Measurements from ENCODE around the gene GRIP2. TPM values are rescaled to one million over a fixed set of nuclear protein-coding genes. Genes with fewer than 3 reads are reported as not detected.

GRIP2 gene
- total RNA-seq, 1 donor from 2014 or later: not detected

- DNase-seq (ENCODE audit: low read depth in 2 of 2): no peak
Measured at GRCh38 chr3:14539384-14539741, 779 bp downstream of the GRIP2 start.

DNA sequence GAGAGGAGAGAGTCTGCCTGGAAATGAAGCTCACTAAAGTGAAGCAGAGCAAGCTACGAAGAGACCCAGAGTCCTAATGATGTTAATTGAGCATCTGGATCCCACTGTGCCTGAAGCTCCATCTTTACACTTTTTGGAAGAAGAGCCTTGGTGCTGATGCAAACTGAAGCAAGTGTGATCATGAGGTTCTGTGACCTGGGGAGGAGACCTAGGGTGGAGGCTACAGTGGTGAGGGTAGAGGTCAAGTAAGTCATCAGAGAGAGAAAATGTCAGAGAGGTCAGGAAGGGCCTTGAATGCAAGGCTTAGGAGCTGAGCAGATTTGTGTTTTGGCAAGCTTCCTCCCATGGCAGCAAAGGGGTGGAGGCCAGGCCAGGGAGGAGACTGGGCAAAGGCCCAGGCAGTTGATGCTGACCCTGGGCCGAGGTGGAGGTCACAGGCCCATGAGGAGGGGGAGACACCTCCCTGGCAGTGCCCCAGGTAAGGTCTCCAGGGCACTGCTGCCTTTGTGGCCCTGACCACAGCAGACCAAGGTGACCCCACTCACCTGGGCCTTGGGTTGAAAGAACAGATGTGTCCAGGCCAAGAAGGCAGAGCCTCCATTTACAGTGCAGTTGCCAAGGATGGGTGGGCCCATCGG is 1.6 kb downstream of the GRIP2 start:
- DNase-seq (ENCODE audit: low read depth in 2 of 2): no peak

DNA sequence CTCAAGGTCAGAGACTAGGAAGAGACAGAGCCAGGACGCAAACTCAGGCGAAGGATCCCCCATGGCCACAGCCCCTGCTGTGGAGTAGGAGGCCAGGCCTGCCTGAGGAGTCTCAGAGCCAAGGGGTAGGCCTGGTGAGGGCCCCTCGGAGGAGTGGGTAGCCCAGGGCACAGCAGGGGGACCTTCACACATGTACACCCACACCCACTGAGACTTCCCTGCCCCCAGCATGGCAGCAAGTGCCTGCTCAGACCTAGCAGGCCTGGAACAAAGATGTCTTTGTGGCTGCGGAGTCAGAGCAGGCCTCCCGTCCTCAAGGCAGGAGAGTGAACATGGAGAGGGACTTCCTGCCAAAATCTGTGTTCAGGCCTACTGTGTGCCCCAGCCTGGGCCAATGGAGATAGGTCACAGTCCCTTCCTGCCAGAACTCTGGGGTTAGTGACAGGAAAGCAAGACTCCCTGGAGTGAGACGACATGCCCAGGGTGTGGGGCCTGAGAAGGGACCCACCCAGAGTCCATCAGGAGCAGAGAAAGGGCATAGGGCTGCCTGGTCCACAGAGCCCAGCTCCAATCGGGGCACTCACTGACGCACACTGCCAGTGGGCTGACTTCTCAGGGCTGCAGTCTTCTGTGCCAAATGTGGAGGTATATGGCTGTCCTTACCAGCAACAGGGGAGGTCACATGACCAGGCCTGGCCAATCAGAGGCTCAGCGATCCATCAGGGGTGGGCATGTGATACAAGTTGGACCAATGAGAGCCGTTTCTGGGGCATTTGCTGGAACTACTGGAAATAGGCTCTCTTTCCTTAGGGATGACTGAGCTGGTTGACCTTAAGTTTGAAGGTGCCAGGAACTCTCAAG is 2.3 kb downstream of the GRIP2 start:
- no peak for DNase-seq (ENCODE audit: low read depth in 2 of 2)

DNA sequence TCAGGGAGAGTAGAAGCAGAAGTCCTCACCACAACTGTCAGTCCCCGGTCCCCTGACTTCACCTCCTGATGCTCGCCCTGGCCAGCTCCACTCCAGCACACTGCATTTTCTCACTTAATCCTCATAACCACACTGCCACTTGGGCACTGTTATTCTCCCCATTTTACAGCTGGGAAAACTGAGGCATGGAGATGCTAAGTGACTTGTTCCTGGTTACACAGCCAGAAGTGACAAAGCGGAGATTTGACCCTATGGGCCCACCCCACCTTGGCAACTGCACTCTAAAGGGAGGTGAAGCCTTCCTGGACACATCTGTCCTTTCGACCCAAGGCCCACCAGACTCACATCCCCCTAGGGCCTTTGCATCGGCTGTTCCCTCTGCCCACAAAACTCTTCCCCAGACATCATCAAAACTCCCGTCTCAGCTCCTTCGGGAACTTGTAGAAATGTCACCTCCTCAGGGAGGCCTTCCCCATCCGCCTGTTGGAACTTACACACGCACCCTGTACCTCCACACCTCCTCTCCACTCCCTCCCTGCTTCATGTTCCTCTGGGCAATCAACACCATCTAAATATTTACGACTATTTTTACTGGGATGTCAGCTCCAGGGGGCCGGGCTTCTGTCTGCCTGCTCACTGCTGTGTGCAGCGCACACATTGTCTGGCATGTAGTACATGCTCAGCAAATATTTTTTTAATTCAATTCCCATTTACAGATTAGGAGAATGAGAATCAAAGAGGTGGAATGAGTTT is 3.1 kb downstream of the GRIP2 start:
- no peak for DNase-seq (ENCODE audit: low read depth in 2 of 2)

DNA sequence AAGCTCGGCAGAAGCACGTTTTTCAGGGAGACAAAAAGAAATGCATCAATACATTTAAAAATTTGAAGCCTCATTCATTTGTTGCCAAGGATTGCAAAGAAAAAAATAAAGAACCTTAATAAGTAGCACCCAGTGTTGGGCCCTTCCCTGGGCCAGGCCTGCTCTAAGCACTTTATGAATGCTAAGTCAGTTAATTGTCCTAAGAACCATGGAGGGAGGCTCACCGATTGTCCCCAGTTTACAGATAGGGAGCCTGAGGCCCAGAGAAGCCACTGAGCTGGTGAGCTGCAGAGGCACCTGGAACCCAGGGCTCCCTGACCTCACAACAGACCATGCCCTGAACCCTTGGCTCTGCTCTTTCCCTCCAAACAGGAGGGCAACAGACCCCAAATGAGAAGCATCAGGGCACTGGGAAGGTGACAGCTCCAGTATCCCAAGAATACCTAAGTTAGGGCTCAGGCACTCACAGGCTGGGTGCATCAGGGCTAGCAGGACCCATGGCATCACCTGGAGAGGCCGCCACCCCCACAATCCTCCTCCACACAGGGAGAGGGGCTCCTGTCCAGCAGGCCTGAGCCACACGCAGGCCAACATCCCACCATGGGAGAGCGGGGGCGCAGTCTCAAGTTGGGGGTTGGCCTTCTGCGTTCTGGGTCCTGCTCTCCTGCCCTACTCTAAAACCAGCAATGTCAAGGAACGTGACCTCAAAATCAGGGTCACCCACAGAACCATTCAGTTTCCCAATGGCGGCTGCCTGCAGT is 3.9 kb downstream of the GRIP2 start:
- no peak for DNase-seq (ENCODE audit: low read depth in 2 of 2)

DNA sequence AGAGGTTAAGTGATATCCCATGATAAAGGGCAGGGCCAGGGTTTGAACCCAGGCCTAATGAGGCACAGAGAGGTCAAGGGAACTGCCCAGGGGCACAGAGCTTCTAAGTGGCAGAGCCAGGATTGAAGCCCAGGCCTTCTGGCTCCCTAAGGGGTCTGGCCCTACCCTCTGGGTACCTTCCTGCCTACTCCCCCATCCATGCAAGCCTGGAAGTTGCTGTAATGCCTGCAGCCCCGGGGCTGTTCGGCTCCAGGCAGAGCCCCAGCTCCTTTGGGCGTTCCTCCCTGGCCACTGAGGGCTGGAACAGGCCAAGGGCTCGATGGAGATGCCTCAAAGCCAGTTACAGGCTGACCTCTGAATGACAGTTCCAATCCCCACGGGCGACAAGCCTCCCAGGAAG is 4.5 kb downstream of the GRIP2 start:
- DNase-seq (ENCODE audit: low read depth in 2 of 2): no peak

GRCh38 chr3:14534516-14535191 is 5.5 kb downstream of the GRIP2 start:
- peak in 1 of 2 donors; percentile 16 for DNase-seq (ENCODE audit: low read depth in 2 of 2)

GRCh38 chr3:14533457-14533958 is 6.6 kb downstream of the GRIP2 start:
- DNase-seq (ENCODE audit: low read depth in 2 of 2): no peak

DNA sequence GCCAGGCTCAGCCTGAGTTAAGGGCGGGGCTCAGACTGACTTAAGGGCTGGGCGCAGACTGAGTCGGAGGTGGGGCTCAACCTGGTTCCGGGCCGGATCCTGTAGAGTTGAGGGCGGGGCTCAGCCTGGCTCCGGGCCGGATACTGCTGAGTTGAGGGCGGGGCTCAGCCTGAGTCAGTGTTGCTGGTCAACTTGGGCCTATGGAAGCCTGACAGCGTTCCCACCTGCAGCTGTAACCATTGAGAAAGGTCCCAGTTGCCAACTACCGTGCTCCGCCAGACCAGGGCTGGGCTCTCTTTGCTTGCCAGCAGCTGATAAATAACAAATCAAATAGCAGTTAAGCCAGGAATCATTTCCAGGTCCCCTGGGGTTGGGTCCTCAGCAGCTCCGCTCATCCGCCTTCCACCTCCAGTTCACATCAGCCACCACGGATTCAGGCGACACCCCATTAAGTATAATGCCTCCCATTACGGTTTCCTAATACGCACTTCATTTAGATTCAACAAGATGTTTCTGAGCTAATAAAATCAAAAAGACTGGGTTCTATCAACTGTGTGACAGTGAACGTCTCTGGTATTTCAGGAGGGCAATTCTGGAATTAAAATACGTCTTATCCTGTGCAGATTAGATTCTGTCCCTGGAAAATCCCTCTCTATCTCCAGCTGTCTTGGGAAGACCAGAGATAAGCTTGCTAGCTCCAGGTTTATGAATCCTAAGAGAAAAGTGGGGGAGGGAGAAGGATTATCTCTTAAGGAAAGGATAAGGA is 7.3 kb downstream of the GRIP2 start:
- peak in 1 of 2 donors; percentile 25 for DNase-seq (ENCODE audit: low read depth in 2 of 2)

GRCh38 chr3:14531856-14532395 is 8.2 kb downstream of the GRIP2 start:
- no peak for DNase-seq (ENCODE audit: low read depth in 2 of 2)

DNA sequence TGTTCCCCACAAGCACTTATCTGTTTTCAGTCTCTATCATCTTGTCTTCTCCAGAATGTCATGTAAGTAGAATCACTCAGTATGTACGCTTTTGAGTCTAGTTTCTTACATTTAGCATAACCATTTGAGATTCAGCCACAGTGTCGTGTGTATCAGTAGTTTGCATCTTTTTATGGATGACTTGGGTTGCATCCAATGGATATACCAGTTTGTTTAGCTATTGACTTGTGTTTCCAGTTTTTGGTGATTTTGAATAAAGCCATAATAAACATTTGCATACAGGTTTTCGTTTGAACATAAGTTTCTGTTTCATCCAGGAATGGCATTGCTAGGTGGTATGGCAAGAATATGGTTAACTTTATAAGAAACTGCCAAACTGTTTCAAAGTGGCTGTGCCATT is 12.1 kb downstream of the GRIP2 start:
- DNase-seq (ENCODE audit: low read depth in 2 of 2): no peak

DNA sequence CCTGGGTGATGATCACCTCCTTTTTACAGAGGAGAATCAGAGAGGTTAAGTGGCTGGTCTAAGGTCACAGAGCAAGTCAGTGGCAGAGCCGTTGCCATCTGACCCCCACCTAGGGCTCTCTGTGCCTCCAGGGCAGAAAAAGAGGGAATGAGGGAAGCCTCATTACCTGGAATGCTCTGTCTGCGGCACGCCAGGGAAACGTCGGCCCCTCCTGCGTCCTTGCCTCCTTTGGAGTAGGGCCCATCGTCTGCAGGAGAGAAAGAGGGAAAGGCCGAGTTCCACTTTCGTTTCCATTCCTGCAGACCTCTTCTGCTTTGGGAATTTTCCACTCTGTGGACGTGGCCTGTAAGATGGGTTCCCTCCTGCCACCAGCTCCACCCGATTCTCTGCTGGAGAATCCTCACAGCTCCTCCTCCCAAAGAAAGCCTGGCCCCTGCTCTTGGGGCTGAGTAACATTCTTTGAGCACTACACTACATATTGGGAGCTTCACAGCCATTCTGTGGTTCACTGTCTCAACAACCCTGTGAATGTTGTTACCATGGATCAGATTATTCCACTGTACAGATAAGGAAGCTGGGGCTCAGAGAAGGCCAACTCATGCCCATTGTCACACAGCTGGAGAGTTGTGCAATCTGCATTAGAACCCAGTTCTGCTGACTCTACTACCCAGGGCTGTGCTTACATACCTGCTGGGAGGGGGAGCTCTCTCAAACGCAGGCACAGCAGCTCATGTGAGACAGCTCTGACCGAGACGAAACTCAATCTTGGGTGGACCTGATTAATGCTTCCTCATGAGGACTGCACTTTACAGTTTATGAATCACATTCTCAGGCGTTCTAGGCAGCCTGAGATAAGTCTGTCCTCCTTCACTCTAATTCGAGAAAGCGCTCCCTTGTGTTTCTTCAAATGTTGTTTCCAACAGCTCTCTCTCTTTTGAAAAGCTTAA is 14.2 kb downstream of the GRIP2 start:
- DNase-seq (ENCODE audit: low read depth in 2 of 2): peak in 1 of 2 donors; percentile 20

DNA sequence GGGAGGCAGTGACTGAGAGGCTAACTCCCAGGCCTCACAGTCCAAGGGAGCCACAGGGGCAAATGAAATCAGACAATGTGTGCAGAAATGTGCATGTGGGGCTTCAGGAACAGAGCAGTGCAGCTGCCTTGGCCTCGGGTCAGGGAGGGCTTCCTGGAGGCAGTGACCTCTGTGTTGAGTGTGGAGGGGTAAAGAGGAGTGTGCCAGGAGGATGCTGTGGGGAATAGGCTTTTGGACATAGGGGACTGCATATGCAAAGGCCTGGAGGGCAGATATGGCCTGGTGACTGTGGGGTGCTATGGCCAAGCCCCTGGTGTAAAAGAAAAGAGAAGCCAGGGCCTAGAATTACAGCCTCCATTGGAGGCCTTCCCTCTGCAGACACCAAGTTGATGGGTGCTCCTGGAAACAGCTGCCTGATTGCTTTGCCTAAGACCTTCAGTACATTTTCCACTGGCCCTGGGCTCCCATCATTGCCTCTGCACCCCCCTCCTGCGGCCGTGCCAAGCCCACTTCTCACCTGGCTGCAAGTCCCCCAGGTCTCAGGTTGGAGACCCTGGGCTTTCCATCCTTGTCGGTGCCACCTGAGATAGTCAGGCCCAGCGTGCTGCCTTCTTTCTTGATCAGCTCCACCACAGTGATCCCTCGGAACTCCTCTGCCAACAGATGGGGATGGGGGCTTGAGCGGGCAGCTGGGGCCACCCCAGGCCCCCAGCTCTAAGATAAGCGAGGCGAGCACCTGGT is 15.1 kb downstream of the GRIP2 start:
- DNase-seq (ENCODE audit: low read depth in 2 of 2): no peak

DNA sequence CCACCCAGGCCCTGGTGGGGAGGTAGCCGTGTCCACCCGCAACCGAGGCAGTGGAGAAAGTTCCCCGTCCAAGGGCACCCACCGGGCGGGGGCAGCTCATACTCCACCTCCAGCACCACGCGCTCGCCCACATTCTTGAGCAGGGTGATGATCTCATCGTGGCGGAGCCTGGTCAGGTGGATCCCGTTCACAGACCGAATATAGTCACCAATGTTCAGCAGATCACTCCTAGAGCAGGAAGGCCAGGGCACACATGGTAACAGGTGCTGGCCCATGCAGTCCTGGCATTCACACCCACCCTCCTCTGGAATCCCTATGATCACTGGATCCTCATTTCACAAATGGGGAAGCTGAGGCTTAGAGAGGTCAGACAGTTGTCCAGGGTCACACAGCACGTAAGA is 15.8 kb downstream of the GRIP2 start:
- DNase-seq (ENCODE audit: low read depth in 2 of 2): no peak

DNA sequence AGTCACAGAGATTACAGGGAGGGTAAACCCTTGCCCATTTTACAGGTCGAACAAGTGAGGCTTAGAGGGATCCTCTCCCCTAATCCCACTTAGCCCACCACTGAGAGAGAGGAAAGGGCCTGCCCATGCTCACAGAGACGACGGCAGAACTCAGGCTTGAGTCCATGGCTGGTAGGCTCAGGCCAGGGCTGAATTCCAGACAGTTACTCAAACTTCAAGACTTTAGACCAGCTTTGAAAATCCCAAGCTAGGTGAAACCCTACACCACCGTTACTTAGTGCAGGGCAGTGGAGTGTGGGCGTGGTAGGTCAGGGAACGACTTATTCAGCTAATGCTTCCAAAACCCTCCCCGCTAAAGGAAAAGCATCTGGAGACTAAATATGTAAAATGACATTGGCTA is 16.4 kb downstream of the GRIP2 start:
- no peak for DNase-seq (ENCODE audit: low read depth in 2 of 2)

DNA sequence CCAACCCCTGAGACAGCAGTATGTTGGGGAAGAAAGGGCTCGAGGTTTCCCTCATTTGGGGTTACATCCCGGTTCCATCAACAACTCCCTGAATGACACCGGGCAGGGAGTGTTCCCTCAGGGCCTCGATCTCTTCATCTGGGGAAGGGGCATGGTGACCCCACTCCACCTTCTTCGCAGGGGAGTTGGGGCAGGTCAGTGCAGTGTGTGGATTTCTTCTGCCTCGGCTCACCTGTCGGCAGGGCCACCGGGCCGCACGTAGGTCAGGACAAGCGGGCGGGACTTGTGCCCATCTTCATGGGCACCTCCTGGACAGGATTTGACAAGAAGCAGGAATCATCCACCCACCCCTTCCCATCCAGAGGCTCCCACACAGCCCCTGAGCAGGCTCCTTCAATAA is 17.4 kb downstream of the GRIP2 start:
- DNase-seq (ENCODE audit: low read depth in 2 of 2): no peak

- no peak for DNase-seq (ENCODE audit: low read depth in 2 of 2)
Measured at GRCh38 chr3:14522129-14522691, 17.9 kb downstream of the GRIP2 start.

GRCh38 chr3:14521611-14522010 is 18.5 kb downstream of the GRIP2 start:
- no peak for DNase-seq (ENCODE audit: low read depth in 2 of 2)
